HG02870 (cell line): Measurements from ENCODE around the gene TRPC4.
"Not testable (repeated sequence)": the region's sequence is repeated elsewhere in the genome, so short reads cannot be mapped to it uniquely, and the experiment has no call there.

Experiments used
- ATAC-seq: cut with Tn5 transposase; IDR thresholded peaks from one replicate; pipeline ENCODE4 v1.9.1; 2021; ENCODE audit warnings: mild to moderate bottlenecking, moderate library complexity; ENCODE audit not compliant: unreplicated experiment

Gene TRPC4

DNA sequence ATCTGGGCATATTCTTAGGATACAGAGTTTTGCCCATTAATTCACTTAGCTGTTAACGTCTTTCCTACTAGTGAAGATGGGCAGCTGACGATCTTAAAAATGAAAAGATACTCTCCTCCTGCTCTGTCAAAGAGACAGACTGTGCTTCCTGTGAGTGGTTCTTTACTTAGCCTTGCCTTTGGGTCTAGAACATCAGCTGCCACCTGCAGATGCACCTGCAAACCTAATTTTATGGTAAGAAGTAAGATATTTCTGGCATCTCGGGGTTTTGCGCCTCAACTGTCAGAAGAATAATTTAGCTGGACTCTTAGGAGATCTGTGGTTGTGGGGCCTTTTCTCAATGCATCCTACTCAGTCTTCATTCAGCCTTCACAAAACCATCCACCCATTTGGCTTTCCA, 36.2 kb downstream of the TRPC4 start:
- ATAC-seq = no peak

DNA sequence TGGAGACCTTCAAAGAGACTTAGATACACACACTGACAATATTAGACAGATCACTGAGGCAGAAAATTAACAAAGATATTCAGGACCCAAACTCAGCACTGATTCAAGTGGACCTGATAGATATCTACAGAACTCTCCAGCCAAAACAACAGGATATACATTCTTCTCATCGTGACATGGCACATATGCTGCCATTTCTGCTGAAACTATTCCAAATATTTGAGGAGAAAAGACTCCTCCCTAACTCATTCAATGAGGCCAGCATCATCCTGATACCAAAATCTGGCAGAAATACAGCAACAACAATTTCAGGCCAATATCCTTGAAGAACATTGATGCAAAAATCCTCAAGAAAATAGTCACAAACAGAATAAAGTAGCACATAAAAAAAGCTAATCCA, 53.3 kb downstream of the TRPC4 start:
- ATAC-seq = no peak

DNA sequence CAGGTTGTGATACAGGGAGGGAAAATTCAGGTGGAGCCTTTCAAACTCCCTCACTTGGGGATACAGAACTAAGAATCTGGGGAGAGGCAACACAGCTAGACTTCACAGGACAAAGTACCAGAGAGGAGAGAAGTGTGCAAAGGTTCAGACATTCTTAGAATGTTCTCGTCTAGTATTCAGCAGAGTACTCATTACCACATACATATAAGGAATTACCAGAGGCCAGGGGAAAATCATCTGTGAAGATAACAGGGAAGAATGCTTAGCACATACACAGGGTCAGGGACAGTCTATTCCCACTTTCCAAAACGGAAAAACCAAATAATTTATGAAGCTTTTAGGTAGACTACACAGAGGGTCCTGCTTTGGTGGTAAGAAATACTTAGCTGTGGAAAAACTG, 58.1 kb downstream of the TRPC4 start:
- ATAC-seq = no peak

DNA sequence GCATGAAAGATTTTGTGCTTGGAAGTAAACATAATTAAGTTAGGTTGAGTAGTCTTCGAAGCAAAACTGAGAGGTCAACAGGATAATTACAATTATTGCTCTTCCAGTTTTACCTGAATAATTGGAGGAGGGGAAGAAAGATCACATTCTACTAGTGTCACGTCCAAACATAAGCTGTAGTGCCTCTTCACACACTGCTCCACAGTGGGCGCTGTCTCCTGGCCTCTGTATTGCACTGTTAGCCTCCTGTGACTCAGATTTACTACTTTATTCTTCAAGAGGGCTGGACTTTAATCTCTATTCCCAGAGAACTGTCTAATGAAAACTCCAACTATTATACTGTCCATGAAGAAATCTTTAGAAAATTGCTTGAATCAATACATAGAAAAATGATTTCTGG, 62.9 kb downstream of the TRPC4 start:
- no peak for ATAC-seq

DNA sequence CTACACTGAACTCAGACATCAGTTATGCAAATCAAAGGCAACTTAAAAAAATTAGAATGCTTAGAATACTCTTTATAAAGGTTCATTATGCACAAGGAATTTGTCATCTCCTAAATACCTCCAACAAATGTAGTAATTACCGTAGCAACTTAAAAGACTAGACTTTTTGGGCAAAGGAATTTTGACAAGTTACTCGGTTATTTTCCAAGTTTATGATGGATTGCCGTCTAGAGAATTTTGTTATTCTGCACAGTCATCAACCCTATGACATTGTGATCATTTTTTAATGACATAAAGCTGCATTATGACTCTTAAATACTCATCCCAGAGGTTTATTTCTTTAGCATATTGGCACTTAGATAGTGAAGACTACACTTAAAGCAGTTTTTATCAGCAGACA, 71.9 kb downstream of the TRPC4 start:
- ATAC-seq = no peak

DNA sequence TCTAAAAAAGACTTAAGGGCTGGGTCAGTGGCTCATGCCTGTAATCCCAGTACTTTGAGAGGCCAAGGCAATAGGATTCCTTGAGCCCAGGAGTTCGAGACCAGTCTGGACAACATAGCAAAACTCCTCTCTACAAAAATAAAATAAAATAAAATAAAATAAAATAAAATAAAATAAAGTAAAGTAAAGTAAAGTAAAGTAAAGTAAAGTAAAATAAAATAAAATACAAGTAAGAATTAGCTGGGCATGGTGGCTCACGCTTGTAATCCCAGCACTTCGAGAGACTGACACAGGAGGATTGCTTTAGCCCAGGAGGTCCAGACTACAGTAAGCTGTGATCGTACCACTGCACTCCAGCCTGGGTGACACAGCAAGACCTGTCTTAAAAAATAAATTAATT, 72.8 kb downstream of the TRPC4 start:
- not testable (repeated sequence) for ATAC-seq

DNA sequence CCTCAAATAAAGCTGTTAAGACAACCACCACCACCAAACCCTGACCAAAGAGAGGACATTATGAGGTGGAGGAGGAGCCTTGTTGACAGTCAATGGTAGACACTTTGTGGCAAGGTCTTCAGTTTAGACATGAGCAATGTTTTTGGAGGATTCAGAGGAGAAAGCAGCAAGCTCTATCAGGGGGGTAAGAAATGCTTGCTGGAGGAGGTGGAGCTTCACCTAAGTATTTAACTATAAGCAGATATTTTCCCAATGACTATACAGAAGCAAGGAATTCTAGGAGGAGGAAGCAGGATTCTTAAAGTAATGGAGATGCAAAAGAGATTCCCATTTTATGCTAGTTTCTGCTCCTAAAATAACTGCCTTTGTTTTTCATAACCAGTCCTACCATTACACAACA, 74.2 kb downstream of the TRPC4 start:
- no peak for ATAC-seq

DNA sequence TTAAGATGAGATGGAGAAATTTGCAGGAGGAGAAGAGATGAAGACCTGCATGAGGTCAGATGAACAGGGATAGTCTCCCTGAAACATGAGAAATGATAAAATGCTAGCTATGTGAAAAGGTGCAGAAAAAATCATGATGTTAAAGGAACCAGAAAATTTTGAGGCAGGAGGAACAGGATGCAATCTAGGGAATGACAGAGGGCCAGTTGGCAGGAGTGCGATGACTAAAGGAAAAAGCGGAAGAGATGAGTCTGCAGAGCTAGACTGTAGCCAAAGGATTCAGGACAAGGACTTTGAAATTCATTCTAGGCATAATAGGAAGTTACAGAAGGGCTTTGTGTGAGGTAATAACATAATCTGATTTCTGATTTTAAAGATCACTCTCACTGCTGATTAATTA, 77.9 kb downstream of the TRPC4 start:
- ATAC-seq = no peak

DNA sequence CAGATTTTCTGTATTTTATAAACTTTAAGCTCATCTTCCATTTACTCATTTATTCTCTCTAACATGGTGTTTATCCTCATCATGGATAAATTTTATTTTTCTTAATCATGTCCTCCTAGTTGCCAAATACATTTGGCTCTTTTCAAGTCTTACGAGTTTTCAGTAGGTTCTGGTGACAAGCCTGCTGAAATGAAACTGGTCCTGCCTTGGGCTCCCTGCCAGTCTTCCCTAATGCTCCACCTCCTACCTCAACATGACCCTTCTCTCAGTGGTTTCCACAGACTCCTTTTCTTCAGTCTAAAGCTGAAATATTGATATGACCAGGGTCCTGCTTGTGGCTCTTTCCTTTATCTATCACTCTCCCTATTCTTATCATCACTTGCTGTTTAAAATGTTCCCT, 81.2 kb downstream of the TRPC4 start:
- no peak for ATAC-seq

DNA sequence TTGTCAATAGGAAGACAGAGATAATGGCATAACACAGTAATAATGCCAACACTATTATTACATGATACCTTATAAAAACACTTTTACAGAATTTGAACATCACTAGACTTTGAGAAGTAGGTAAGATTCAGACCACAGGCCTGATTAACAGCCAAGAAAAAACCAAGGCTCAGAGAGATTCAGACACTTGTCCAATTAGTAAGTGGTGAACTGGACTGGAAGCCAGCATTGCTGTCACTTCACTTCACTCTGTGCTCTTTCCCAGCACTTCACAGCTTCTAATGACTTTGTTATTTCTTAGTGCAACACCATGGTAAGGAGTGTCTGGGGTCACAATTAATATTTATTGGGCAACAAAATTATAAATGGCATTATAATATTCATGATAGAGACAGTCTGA, 91.9 kb downstream of the TRPC4 start:
- ATAC-seq = no peak

DNA sequence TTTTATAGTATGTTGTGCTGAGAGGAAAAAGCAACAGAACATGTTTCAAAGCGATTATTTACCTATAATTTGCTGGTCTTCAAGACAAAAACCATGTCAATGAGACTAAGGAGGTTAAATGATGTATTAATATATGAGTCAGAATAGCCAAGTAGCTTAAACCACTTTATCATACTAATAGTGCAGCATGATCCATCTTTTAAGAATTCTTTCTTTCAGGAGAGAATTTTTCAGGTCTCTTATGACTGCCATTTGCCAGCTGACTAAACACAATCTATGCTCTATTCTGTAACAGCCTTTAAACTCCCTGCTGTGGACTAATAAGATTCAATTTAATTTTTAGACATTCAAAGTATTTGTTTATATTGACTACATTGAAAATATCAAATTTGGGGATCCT, 93.7 kb downstream of the TRPC4 start:
- ATAC-seq = no peak

DNA sequence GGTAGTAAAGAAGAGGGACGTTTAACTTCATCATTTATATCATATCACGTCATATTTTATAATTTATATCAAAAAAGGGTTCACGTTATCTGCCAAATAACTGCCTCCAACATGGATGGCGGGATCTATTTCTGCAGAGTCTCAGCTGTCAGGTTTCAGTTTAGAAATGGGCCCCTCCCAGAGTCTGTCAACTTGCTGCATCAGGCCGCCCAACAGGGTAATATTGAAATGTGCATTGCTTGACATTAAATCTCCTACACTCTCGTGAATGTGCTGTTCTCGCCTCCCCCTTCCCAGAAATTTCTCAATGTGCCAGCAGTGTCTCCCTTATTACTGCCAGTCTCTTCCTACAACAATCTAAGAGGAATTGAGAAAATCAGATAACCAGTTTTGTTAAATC, 96.9 kb downstream of the TRPC4 start:
- no peak for ATAC-seq

DNA sequence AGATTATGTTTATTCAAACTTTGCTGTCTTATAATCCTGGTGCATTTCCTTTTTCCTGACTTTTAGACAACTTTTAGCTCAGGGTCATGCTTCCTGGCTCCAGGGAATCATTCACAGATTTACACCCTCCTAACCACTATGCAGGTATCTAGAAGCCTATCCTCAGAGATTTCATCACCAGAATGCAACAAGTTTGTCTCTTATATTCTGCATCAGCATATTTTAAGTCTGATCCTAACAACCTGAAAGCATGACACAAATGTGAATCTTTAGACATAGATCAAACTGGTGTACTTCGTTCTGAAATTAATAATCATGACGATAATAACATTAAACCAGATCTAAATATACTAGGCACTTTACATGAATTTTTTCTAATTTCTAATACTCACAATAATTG, 100.0 kb downstream of the TRPC4 start:
- no peak for ATAC-seq

DNA sequence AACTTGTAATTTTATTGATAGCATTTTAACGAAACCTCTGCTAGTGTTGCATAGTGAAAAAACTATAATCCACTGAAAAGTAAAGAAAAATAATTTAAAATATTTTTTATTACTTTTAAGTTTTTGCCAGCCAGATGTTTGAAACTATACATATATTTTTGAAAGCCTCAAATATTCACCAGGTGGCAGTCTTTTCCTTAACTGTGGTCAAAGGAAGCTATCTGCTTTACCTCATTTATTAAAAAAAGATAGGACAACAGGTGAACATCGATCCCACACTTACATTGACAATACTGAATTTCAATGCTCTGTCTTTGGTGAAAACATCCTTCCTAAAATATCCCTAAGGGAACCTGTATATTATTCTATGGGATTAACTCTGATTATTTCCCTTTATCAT, 100.5 kb downstream of the TRPC4 start:
- ATAC-seq = no peak

DNA sequence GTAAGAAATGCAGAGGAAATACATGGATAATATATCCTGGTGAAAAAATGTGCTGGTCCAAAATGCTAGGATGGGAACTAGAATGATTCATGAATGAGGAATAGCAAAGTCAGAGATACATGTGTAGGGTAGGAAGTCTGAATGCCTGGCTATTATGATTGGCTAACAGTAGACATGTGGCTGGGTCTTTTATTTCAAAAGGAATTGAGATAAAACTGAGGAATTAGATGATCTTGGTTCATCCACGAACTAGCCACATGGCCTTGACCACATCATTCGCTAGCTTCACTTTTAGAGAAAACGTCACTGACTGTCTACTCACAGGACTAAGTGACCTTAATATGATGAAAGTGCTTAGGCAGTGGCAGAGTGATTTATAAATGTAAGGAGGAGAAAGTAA, 103.1 kb downstream of the TRPC4 start:
- no peak for ATAC-seq

DNA sequence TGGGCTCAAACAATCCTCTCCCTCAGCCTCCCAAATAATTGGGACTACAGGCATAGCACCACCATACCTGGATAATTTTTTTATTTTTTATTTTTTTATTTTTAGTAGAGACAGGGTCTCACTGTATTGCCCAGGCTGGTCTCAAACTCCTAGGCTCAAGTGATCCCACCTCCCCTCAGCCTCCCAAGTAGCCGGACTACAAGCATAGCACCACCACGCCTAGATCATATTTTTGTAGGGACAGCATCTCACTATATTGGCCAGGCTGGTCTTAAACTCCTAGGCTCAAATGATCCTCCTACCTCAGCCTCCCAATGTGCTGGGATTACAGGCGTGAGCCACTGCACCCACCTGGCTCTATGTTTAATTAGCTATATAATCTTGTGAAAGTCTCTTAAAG, 114.2 kb downstream of the TRPC4 start:
- ATAC-seq = no peak

DNA sequence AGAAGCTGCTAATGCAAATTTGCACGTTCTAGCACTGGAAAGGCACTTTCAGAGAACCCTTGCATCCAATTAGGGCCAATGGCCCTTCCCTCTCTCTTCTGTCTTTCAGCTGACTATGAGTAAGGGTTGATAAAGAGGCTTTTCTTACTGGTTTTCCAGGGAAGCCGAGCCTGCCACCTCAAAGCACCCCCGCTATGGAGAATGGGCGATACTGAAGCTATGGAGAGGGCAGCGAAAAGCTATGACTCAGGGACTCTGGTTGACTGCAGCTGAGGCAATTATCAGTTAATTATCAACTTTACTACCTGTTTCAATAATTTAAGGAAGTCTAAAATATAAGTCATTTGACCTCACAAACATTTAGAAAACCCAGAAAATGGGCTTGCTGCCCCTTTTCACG, 115.8 kb downstream of the TRPC4 start:
- ATAC-seq = no peak

DNA sequence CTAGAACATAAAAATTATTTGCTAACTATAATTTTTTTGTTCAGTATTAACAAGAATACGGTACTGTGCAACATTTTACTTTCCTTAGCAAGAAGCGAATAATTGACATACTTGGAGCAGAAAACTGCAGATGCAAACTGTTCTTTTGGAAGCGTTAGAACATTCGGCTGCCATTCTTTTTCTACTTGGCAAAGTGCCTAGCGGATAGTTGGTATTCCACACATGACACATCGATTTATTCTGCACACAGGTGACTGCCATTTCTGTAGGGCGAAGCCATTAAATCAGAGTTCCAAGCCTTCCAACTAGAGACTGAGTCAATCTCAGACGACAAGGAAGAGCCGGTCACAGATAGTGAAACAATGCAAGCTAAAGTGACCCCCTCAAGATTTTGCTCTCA, 117.4 kb downstream of the TRPC4 start:
- no peak for ATAC-seq

DNA sequence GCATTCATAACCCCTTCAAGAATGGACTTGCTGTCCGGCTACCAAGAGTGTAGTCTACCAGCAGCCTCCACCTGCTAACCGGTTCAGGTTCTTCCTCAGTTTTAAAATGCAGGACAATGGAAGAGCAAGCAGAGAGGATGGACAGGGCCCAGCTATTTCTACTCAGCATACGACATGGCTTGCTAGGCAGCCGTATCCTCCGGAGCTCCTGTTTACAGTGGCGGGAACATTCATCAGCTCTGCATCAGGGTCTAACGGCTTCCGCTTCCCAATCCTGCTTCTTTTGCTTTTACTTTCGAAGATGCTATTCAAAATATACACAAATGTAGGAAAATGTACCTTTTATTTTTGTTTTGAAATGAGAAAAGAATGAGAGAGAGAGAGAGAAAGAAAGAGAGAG, 118.5 kb downstream of the TRPC4 start:
- no peak for ATAC-seq

DNA sequence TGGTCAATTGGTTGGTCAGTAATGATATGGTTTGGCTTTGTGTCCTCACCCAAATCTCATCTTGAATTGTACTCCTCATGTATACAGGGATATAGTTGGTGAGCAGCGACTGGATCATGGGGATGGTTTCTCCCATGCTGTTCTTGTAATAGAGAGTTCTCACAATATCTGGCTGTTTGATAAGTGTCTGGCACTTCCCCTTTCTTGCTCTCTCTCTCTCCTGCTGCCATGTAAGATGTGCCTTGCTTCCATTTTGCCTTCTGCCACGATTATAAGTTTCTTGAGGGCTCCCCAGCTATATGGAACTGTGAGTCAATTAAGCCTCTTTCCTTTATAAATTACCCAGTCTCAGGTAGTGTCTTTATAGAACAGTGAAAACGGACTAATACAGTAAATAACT, 120.7 kb downstream of the TRPC4 start:
- no peak for ATAC-seq

DNA sequence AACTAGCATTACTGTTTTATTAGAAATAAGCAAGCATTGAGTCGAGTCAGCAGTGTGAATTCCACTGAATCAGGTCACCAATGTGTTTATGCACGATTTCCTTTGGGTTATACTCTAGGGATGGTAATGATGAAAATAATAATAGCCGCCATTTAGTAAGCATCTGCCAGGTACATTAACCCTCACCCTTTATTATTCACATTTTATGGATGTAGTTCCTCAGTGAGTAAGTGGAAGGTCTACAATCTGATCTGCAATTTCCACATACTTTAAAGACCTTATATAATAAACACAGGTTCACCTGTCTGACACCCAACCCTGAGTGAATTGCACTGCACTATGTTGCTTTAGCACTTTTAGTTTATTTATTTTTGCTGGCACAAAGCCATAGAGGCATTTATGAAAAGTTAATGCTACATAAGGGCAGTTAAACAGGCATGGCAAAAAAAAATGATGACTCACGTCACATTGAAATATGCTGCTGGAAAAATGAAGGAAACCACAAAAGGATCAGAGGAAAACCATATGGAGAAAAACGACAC, 122.4 kb downstream of the TRPC4 start:
- ATAC-seq = no peak

DNA sequence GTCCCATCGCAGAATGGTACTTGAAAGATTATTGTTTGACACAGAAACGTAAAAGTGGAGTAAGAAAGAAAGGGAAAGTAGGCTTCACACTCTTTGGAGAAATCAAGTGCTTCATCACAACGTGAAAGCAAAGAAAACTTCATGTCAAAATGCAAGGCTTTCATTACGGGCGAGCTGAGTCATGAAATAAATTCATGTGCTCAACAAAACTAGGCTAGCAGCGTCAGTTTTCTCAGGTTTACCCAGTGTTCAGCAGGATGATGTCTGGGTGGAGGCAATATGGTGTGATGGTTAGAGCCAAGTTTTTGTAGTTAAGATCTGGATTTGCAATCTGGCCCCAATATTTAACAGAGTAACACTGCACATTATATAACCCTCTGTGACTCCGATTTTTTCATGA, 128.0 kb downstream of the TRPC4 start:
- no peak for ATAC-seq

DNA sequence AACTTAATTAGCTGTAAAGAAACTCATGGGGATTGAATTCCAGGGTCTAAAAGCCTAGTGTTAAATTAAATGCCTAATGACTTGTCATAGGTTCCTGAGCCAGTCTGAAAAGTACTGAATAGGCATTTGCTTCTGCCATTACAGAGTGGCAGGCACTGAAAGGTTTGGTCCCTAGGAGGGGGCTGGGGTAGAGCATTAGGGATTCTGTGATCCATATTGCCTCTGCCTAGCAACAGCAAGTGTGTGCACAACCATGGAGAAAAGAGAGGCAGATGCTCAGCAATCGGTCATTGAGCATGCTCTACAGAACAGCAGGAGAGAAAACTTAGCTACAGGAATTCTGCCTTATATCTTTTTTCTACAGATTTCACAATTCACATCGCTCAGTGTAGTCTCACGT, 133.5 kb downstream of the TRPC4 start:
- ATAC-seq = no peak

DNA sequence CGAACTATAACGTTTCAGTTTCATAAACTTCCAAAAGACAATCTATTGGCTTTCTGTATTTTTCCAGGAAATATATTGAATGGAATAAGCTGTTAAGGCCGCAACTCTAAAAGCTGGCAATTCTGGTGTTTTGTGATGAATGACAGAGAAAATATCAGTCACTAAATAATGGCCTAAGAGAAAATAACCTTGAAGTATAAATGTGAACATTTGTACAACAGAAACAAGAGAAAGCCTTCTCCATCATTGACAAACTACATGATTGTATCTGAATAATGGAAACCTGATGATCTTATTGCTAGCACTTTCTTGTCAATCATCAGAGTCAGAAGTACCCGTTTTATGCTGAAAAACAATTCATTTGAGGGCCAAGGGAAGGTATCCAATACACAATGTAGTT, 134.3 kb downstream of the TRPC4 start:
- no peak for ATAC-seq
